Vagina (tissue), 2 donors: ENCODE results near the gene EME2. TPM values are rescaled to one million over a fixed set of nuclear protein-coding genes. Genes with fewer than 3 reads are reported as not detected.

ENCODE experiments used
- DNase-seq, 2 donors: peaks; one replicate each; pipeline ENCODE4 v3.0.0-alpha.2; 2017; ENCODE audit errors: extremely low spot score in 2 of 2
- H3K27ac ChIP-seq: fragments of 200-600 bp; sonication (generic); one replicate; pipeline ENCODE4 v1.5.1; 2019
- H3K27me3 ChIP-seq: fragments of 200-600 bp; sonication (generic); one replicate; pipeline ENCODE4 v1.5.1; 2019
- H3K36me3 ChIP-seq, 2 donors: fragments of 200-600 bp; sonication (generic); one replicate each; pipeline ENCODE4 v1.5.1; 2017 to 2019
- H3K4me1 ChIP-seq: fragments of 200-600 bp; sonication (generic); one replicate; pipeline ENCODE4 v1.5.1; 2019
- H3K4me3 ChIP-seq, 2 donors: fragments of 200-600 bp; sonication (generic); 1 replicate in 1 of 2; 2 replicates in 1 of 2; pipeline ENCODE4 v1.5.1; 2016 to 2019
- H3K9me3 ChIP-seq: fragments of 200-600 bp; sonication (generic); one replicate; pipeline ENCODE4 v1.5.1; 2019
- POLR2A ChIP-seq, 2 donors: fragments of 450-650 bp; IDR thresholded peaks; one replicate each; pipeline ENCODE4 v1.6.1; 2017; ENCODE audit warnings: antibody characterized with exemption in 2 of 2, mild to moderate bottlenecking in 2 of 2, moderate library complexity in 2 of 2
- POLR2AphosphoS5 ChIP-seq, 2 donors: sonication (generic); formaldehyde crosslinking; IDR thresholded peaks; one replicate each; pipeline ENCODE4 v1.9.0; 2017; ENCODE audit warnings: antibody characterized with exemption in 2 of 2, mild to moderate bottlenecking in 2 of 2, low read depth in 1 of 2; ENCODE audit not compliant: insufficient read depth in 1 of 2
- intact Hi-C: fragments of 100-400 bp; cut with DNase I; formaldehyde crosslinking; loops from one replicate; pipeline ENCODE4 v1.15.1; 2023
- total RNA-seq: library from RNA; depleted of rRNA; stranded (reverse); fragments of >200 nt; gene quantifications from one replicate; pipeline ENCODE4 v1.2.3, GENCODE V29; 2016
- TF ChIP-seq, protein P1 (sequence below), 3 experiments: fragments of 450-650 bp in 2 of 3; fragments of 200-600 bp in 1 of 3; sonication (generic) in 1 of 3; IDR thresholded peaks; one replicate each; pipeline ENCODE4 v1.5.1; 2017 to 2019; ENCODE audit warnings: antibody characterized with exemption in 3 of 3, mild to moderate bottlenecking in 2 of 3, moderate library complexity in 2 of 3

Gene EME2
- total RNA-seq, 1 donor from 2014 or later, result 13.5 TPM

DNA sequence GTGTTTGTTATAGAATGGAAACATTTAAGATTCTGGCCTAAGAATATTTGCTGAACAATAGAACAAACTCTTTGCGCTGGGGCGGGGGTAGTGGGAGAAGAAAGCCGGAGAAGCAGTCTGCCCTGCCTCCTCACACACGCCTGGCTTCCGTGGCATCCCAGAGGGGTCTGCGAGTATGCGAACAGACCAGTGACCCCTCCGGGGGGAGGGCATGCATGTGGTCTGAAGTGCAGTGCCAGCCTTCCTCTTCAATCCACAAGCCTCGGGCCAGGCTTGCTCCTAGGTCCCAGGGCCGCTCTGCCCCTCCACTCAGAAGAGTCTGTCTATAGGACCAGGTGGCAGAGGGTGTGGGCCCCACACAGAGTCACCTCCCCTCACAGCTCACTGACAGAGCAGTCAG is 35.0 kb downstream of the EME2 start:
- TF ChIP-seq POLR2A (IDR thresholded peaks at IDR 0.05), result no peak
- TF ChIP-seq POLR2AphosphoS5 (IDR thresholded peaks at IDR 0.05; ENCODE audit: insufficient read depth in 1 of 2, low read depth in 1 of 2), result no peak
- TF ChIP-seq, protein P1, sequence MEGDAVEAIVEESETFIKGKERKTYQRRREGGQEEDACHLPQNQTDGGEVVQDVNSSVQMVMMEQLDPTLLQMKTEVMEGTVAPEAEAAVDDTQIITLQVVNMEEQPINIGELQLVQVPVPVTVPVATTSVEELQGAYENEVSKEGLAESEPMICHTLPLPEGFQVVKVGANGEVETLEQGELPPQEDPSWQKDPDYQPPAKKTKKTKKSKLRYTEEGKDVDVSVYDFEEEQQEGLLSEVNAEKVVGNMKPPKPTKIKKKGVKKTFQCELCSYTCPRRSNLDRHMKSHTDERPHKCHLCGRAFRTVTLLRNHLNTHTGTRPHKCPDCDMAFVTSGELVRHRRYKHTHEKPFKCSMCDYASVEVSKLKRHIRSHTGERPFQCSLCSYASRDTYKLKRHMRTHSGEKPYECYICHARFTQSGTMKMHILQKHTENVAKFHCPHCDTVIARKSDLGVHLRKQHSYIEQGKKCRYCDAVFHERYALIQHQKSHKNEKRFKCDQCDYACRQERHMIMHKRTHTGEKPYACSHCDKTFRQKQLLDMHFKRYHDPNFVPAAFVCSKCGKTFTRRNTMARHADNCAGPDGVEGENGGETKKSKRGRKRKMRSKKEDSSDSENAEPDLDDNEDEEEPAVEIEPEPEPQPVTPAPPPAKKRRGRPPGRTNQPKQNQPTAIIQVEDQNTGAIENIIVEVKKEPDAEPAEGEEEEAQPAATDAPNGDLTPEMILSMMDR (IDR thresholded peaks at IDR 0.05), result no peak
- Histone ChIP-seq H3K36me3 (peaks cover 0 to 14% of the 10 kb centered on the region in 2 donors), H3K27ac (no peak overlapping the region), H3K9me3 (no peaks in the 10 kb centered on the region), H3K4me1 (no peaks in the 10 kb centered on the region), H3K4me3 (no peak overlapping the region), H3K27me3 (no peaks in the 10 kb centered on the region)
- DNase-seq, result no peak
- intact Hi-C loops, result no loop called here

DNA sequence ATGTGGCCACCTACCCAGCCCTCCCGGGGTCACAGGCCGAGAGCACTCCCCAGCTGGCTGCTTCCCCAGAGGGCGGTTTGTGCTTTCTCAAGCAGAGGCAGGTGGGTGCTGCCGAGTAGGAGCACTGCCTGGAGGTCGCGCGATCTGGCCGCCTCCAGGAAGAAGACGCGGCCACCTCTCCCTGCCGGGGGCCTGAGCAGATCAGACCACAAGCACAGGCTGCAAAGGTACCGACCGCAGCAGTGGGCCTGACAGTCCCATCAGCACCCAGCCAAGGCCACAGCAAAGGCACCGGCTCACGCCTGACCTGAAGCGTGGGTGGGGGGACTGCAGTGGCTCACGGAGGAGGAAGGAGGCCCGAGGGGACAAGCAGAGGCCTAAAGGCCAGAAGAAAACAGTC is 36.1 kb downstream of the EME2 start:
- Histone ChIP-seq H3K36me3 (peaks cover 0 to 19% of the 10 kb centered on the region in 2 donors), H3K9me3 (no peaks in the 10 kb centered on the region), H3K27ac (no peak overlapping the region), H3K4me1 (no peaks in the 10 kb centered on the region), H3K27me3 (no peaks in the 10 kb centered on the region), H3K4me3 (no peak overlapping the region)
- no peak for TF ChIP-seq POLR2AphosphoS5 (IDR thresholded peaks at IDR 0.05; ENCODE audit: insufficient read depth in 1 of 2, low read depth in 1 of 2)
- TF ChIP-seq, protein P1 (IDR thresholded peaks at IDR 0.05), result no peak
- TF ChIP-seq POLR2A (IDR thresholded peaks at IDR 0.05), result no peak
- intact Hi-C loops, result no loop called here
- DNase-seq, result no peak

DNA sequence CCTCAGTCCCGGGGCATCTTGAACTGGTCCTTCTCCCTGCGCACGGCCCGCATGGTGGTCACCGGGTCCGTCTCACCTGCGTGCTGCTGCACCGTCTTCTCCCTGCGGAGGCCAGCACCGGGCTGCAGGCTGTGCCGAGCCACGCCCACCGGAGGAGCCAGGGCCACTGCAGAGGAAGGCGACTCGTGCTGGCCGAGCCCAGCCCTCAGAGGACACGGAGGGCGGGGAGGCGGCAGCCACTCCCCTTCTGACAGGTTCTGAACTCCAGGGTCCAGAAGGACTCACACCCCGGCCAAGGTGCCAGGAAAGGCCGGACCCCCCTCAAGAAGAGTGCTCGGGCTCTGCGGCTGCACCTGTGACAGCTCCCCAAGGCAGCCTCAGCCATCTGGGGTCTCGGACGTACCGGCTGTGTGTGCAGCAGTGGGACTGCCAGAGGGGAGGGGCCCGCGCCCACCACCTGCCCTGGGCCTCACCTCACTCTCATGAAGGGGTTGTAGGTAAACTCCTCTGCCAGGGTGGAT is 36.7 kb downstream of the EME2 start:
- Histone ChIP-seq H3K4me3 (no peak overlapping the region), H3K9me3 (no peaks in the 10 kb centered on the region), H3K36me3 (peaks cover 0 to 22% of the 10 kb centered on the region in 2 donors), H3K27ac (no peak overlapping the region), H3K4me1 (no peaks in the 10 kb centered on the region), H3K27me3 (no peaks in the 10 kb centered on the region)
- DNase-seq, result no peak
- TF ChIP-seq POLR2A (IDR thresholded peaks at IDR 0.05) (no peak), POLR2AphosphoS5 (IDR thresholded peaks at IDR 0.05; ENCODE audit: insufficient read depth in 1 of 2, low read depth in 1 of 2) (no peak)
- TF ChIP-seq, protein P1 (IDR thresholded peaks at IDR 0.05), result no peak
- intact Hi-C loops, result no loop called here

DNA sequence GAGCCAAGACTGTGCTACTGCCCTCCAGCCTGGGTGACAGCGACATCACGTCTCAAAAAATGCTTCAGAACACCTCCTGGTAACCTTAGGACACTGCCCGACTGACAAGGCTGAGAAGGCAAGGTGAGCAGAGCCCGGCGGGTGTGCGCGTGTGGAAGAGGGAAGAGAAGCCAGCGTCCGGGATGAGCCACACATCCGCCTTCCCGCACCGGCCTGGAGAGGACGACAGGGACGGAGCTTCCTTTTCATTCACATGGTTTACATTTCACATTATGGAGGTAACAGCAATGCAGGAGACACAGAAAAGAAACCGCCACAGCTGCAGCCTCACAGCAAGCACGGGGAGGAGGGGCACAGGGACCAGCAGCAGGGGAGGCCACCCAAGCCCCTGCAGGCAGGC is 37.5 kb downstream of the EME2 start:
- H3K4me1 ChIP-seq, result no peaks in the 10 kb centered on the region
- H3K9me3 ChIP-seq, result no peaks in the 10 kb centered on the region
- no peak overlapping the region for H3K27ac ChIP-seq
- intact Hi-C loops, result no loop called here
- no peaks in the 10 kb centered on the region for H3K27me3 ChIP-seq
- TF ChIP-seq, protein P1 (IDR thresholded peaks at IDR 0.05), result no peak
- TF ChIP-seq POLR2AphosphoS5 (IDR thresholded peaks at IDR 0.05; ENCODE audit: insufficient read depth in 1 of 2, low read depth in 1 of 2) (no peak), POLR2A (IDR thresholded peaks at IDR 0.05) (no peak)
- H3K4me3 ChIP-seq, result no peak overlapping the region
- DNase-seq, result no peak
- H3K36me3 ChIP-seq, result peaks cover 0 to 22% of the 10 kb centered on the region in 2 donors

DNA sequence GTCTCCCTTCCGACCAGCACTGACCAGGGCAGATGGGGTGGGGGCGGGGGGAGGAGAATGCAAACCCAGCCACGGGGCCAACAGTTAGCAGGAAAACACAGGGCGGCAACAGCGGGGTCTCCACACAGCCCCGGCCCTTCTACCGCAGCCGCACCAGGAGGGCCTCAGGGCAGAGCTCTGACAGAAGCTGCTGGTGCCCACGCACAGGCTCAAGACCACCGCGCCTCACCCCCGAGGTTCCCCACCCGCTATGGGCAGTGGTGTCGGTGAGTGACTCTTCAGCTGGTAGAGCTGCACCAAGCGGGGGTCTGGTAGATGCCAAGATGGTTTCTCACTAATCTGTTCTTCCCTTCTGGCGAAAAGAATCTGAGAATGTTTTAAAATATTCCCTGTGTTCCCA is 37.9 kb downstream of the EME2 start:
- Histone ChIP-seq H3K9me3 (no peaks in the 10 kb centered on the region), H3K36me3 (peaks cover 0 to 24% of the 10 kb centered on the region in 2 donors), H3K4me1 (no peaks in the 10 kb centered on the region), H3K27me3 (no peaks in the 10 kb centered on the region), H3K4me3 (no peak overlapping the region), H3K27ac (no peak overlapping the region)
- no peak for DNase-seq
- intact Hi-C loops, result no loop called here
- no peak for TF ChIP-seq POLR2AphosphoS5 (IDR thresholded peaks at IDR 0.05; ENCODE audit: insufficient read depth in 1 of 2, low read depth in 1 of 2)
- TF ChIP-seq POLR2A (IDR thresholded peaks at IDR 0.05), result no peak
- TF ChIP-seq, protein P1 (IDR thresholded peaks at IDR 0.05), result no peak
